GM15510 (cell line): Measurements from ENCODE around the gene GPRC5A.

ENCODE experiments used
- POLR2A ChIP-seq: IDR thresholded peaks from 3 replicates; pipeline ENCODE4 v1.6.1; 2011; ENCODE audit warnings: borderline replicate concordance; ENCODE audit not compliant: insufficient read length; ENCODE audit errors: extremely low read depth

Gene GPRC5A

GRCh38 chr12:12941450-12942350 lies 50.3 kb downstream of the GPRC5A start:
- no peak for TF ChIP-seq POLR2A

DNA sequence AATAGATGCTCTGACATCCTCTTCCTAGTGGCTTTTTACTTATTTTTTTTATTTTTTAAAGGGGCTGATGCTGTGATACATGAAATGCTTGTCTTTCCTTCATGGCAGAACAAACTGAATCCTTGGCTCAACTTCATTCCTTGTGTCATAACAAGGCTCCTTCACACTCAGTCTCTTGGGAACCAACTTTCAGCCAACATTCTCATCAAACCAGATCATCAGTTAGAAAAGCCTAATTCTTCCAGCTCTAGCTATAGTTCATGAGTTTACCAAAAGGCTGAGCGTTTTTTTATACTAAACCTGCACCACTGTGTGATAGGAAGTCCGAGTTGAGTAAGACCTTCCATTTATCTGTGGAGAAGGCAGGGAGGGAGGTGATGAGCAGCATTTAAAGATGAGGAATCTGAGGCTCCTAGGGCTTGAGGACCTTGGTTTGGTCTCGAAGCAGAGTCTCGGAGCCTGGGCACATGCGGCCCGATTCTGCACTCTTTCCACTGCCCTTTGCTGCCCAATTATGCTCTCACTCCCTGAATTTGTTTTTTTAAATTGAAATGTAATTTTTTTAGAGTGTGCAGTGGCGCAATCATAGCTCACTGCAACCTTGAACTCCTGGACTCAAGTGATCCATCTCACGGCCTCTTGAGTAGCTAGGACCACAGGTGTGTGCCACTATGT lies 52.4 kb downstream of the GPRC5A start:
- TF ChIP-seq POLR2A, result no peak

- no peak for TF ChIP-seq POLR2A
Observed at GRCh38 chr12:12945591-12945990, 54.2 kb downstream of the GPRC5A start.

DNA sequence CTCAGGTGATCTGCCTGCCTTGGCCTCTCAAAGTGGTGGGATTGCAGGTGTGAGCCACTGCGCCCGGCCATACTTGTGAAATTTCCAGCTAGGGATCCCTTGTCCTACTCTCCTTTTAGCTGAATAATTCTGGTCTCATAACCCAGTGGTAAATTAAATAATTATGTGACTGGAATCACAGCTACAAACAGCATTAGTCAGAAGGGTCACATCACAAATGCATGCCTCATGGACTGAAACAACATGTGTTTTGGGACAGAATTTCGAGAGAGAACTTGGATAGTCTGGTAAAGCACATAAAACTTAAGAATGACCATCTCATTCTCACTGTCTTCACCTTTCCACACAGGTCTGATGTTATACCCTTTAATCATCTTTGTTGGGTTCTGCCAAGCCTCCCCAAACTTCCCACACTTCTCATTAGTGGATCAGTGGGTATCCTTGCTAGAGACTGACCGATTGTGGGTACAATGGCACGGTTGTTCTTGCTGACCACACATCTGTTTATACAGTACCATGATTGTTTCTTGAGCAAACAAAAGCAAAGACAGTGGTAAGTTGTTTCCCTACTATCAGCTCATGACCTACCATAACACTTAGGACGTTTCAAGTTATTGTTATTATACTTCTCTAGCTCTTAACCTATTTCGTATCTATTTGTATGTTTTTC lies 55.5 kb downstream of the GPRC5A start:
- no peak for TF ChIP-seq POLR2A

GRCh38 chr12:12947902-12948301 lies 56.5 kb downstream of the GPRC5A start:
- TF ChIP-seq POLR2A, result no peak

GRCh38 chr12:12951504-12951903 lies 60.1 kb downstream of the GPRC5A start:
- TF ChIP-seq POLR2A, result no peak

DNA sequence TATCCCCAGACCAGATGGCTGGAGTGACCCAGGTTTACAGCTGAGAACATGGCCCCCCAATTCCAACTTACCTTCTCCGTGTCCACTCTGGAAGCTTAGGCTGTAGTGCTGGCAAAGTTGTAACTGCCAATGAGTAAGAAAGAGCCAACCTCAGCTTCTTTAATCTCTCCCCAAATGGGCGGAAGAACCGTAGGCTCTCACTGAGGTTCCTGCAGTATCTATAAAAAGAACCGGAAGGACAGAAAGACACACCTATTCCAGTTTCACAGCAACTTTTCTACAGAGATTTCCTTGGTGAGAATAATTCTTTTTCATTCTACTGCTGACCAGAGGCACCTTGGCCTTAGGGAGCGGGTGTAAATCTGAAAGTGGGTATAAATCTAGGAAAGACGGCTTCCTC lies 60.7 kb downstream of the GPRC5A start, which contains the start of gene GPRC5D:
GPRC5D (minus strand) TSS at position 135 of the 400 bp plus-strand sequence. CDS start 1,786 bp downstream, outside the sequence.
- no peak for TF ChIP-seq POLR2A

- TF ChIP-seq POLR2A, result no peak
Observed at GRCh38 chr12:12954356-12954755, 63.0 kb downstream of the GPRC5A start.

GRCh38 chr12:12954878-12955625 lies 63.7 kb downstream of the GPRC5A start:
- TF ChIP-seq POLR2A, result no peak

- TF ChIP-seq POLR2A, result no peak
Observed at GRCh38 chr12:12958886-12959285, 67.5 kb downstream of the GPRC5A start.

- no peak for TF ChIP-seq POLR2A
Observed at GRCh38 chr12:12960639-12961209, 69.4 kb downstream of the GPRC5A start.

- no peak for TF ChIP-seq POLR2A
Observed at GRCh38 chr12:12964255-12964654, 72.9 kb downstream of the GPRC5A start.

DNA sequence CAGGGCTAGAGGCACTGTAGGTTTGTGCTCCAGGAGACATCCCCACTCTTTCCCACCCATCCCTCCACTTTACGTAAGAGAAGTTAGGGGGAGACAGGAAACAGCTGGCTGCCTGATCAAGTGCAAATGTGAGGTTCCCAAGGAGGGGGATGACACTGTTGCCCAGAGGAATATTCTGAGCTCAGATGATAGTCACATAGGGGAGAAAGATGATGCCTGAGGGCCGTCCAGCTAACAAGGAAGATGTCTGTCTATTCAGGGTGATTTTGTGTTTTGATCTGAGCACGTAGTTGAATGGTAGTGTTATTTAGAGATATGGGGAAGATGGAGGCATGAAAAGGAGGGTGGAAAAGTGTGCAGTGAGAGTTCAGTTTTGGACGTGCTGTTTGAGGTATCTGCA lies 74.5 kb downstream of the GPRC5A start:
- no peak for TF ChIP-seq POLR2A
